ENCODE results near the gene CEP250.

DNA sequence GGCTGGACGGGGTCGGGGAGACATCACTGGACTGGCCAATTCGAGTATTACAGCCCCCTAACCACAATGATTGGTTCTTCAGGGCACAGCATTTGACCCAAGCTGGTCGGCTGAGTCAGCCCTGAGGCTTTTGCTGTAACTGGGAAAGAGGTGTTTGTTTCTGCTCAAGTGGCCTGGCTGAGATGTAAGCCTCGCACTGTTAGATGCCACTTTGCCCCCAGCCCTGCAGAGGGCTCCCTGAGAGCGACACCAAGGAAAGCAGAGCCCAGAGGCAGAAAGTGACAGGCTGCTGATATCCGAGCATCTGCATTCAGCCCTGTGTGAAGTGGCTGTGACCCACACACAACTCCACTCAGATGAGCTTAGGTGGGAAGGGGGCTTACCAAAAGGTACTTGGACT is 105.9 kb downstream of the CEP250 start:
- TF ChIP-seq GATA2 (IDR thresholded peaks at IDR 0.05; ENCODE audit: low read depth, low read length) (no peak), GATA3 (IDR thresholded peaks at IDR 0.05; ENCODE audit: low read depth, low read length) (no peak)
